T-helper 1 cell treated with Interleukin-12 subunit alpha and Interleukin-12 subunit beta and Interleukin-4 antibody, amounts not matched to agents 30 ng/mL and 1 ng/mL, for 36 hours (primary cell): Measurements from ENCODE around the gene GTF3C5. TPM values are rescaled to one million over a fixed set of nuclear protein-coding genes. Genes with fewer than 3 reads are reported as not detected.

ENCODE experiments used
- intact Hi-C: fragments of 100-400 bp; cut with micrococcal nuclease; formaldehyde crosslinking; loops from one replicate; pipeline ENCODE4 v1.15.1; 2024
- total RNA-seq: library from RNA; stranded (reverse); gene quantifications from 2 replicates; pipeline ENCODE4 v1.2.3, GENCODE V29; 2022

Gene GTF3C5
- total RNA-seq, 1 donor from 2014 or later = 70.8 TPM

DNA sequence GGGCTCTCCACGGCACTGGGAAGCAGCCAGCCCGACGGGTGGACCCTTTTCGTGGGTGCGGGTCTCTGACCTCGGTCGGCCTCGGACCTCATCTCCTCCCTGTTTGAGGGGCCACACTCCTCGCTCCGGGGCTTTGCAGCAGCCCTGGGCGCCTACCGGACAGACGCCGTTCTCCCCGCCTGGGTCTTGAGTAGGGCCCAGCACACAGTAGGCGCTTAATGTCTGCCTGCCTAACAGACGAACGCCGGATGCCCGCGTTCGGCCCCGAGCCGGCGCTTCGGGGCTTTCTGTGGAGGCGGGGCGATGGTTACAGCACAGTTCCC lies 842 bp upstream of the GTF3C5 start:
- intact Hi-C loops = loop anchor here (1.0 to 5.0 kb wide), 15 partner anchors 8 to 1038 kb away; partner anchors contain the start of genes AK8, BRD3, BRD3OS and CACFD1

GRCh38 chr9:133031130-133031422 lies 279 bp downstream of the GTF3C5 start:
- intact Hi-C loops = loop anchor here (2.0 to 5.0 kb wide), 6 partner anchors 71 to 679 kb away; partner anchors contain the start of genes AK8, GTF3C4, SETX and SPACA9

- intact Hi-C loops = loop anchor here (2.0 to 5.0 kb wide), 6 partner anchors 71 to 679 kb away; partner anchors contain the start of genes AK8, GTF3C4, SETX and SPACA9
Measured at GRCh38 chr9:133031496-133031911, 707 bp downstream of the GTF3C5 start.

- intact Hi-C loops = loop anchor here (5.0 kb wide), 3 partner anchors 70 to 680 kb away; partner anchors contain the start of genes SETX and TTF1
Measured at GRCh38 chr9:133032171-133032570, 1.4 kb downstream of the GTF3C5 start.

- intact Hi-C loops = no loop called here
Measured at GRCh38 chr9:133035669-133036068, 4.9 kb downstream of the GTF3C5 start.

DNA sequence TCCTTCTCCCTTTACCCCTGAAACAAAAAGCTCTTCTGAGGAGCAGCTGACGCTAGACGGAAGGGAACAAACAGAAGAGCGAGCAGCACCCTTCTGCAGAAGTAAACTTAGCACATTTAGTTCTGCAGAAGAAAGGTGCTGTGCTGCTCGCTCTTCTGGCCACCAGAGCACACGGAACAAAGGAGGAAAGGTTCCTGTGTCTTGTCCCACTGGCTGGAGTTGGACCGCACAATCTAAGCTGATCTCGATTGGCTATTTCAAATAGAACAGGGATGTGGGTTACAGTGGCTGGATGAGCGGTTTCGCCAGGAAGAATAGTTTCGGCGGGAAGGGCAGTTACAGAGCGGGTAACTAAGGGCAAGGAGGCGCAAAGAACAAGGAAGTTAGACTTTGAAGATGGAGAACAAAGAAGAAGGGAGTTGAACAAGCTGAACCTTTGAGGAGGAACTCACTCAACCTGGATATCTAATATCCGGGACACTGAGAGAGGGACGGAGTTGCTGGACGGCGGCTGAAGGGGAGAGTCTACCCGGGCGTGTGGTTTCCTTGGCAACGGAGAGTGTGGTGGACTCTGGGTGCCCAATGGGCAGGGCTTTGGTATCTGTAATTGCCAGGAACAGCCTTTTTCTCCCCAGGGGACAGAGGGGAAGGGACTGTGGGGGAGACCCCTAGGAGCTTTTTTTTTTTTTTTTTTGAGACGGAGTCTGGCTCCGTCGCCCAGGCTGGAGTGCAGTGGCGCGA lies 7.1 kb downstream of the GTF3C5 start:
- intact Hi-C loops = no loop called here

DNA sequence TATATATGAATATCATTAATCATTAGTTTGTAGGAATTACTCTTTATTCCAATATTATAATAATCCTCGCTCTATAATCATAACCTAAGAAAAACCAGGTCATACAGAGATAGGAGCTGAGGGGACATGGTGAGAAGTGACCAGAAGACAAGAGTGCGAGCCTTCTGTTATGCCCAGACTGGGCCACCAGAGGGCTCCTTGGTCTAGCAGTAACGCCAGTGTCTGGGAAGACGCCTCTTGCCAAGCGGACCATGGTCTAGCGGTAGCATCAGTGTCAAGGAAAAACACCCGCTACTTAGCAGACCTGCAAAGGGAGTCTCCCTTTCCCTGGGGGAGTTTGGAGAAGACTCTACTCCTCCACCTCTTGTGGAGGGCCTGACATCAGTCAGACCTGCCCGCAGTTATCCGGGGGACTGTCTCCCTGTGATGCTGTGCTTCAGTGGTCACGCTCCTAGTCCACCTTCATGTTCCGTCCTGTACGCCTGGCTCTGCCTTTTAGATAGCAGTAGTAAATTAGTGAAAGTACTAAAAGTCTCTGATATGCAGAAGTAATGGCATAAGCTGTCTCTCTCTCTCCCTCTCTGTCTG lies 10.2 kb downstream of the GTF3C5 start:
- intact Hi-C loops = loop anchor here (1.0 to 5.0 kb wide), 3 partner anchors 56 to 139 kb away; no protein-coding TSS in a partner anchor

DNA sequence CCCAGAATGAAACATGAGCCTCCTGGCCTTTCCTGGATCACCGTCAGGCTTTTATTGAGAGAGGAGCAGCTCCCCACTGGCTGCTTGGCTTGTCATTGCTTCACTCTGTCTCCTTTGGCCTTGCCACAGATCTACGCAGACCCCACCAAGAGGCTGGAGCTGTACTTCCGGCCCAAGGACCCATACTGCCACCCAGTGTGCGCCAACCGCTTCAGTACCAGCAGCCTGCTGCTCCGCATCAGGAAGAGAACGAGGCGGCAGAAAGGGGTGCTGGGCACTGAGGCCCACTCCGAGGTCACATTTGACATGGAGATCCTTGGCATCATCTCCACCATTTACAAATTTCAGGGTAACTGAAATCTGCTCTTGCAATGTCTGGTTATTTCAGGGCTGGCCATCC lies 11.2 kb downstream of the GTF3C5 start:
- intact Hi-C loops = loop anchor here (1.0 to 5.0 kb wide), 3 partner anchors 55 to 138 kb away; no protein-coding TSS in a partner anchor

DNA sequence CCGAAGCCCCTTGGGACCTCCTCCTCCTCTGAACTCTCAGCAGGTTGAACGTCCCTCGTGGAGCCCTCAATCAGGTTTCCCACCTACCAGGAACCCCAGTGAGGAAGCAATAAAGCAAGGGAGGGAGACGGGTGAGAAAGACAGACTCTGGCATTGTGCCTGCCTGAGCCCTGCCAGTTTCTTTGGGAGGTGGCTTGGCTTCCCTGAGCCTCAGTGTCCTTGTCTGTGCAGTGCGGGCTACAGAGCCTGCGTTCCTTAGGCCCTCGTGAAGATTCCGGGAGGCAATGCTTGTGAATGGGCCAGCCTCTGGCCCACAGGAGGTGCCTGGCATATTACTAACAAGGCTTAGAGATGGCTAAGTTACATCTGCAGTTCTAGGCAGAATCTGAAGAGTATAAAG lies 11.9 kb downstream of the GTF3C5 start:
- intact Hi-C loops = loop anchor here (5.0 kb wide), 1 partner anchor 55 kb away; no protein-coding TSS in a partner anchor

DNA sequence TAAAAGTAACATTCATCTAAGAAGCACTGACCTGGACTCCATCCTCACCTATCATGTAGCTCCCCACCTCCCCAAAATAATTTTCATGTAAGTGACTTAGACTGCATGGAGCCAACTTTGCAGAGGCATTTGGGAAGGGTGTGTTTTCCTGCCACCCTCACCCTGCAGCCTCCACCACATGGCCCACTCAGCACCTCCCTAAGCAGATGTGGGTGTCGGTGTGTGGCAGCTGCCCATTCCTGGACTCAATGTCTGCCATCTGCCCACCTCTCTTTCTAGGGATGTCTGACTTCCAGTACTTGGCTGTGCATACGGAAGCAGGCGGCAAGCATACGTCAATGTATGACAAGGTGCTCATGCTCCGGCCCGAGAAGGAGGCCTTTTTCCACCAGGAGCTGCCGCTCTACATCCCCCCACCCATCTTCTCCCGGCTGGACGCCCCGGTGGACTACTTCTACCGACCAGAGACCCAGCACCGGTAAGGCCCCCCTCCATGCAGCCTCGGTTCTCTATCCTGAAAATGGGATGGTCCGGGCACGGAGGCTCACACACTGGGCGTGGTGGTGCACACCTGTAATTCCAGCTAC lies 12.7 kb downstream of the GTF3C5 start:
- intact Hi-C loops = loop anchor here (5.0 kb wide), 1 partner anchor 54 kb away; no protein-coding TSS in a partner anchor

- intact Hi-C loops = loop anchor here (5.0 kb wide), 1 partner anchor 53 kb away; no protein-coding TSS in a partner anchor
Measured at GRCh38 chr9:133044125-133044524, 13.3 kb downstream of the GTF3C5 start.

GRCh38 chr9:133044661-133045060 lies 13.9 kb downstream of the GTF3C5 start:
- intact Hi-C loops = loop anchor here (5.0 kb wide), 1 partner anchor 53 kb away; no protein-coding TSS in a partner anchor

DNA sequence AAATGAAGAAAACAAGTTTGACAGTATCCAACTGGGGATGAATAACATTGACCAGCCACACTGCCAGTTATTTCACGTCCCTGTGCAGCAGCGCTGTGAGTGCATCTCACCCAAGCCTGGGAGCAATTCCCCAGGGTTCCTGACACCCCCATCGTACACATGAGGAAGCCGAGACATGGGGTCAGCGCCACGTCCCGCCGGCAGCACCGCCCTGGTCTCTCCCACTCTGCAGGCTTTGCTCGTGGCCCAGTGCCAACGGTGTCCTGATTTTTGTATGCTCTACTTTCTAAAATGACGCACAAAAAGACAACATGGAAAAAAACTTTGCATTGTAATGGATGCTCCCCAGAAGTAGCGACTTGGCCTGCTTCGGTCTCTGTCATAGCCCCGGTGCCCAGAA lies 14.3 kb downstream of the GTF3C5 start:
- intact Hi-C loops = no loop called here

- intact Hi-C loops = no loop called here
Measured at GRCh38 chr9:133046196-133046899, 15.6 kb downstream of the GTF3C5 start.

DNA sequence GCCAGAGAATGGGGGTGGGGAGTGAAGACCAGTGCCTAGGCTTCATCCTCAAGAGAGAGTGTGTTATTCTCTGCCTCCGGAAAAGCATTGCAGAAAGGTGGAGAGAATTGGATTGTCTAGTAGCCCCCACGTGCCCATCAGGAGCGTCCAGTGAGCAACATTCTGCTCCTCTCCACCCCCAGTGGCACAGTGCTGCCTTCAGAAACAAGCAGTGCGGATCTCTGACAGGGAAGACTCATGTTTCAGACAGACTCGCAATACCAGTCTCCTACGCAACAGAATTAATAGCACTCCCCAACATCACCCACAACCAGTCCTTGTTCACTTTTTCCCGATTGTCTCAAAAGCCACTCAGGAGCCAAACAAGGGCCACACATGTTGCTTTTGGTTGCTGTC lies 16.1 kb downstream of the GTF3C5 start:
- intact Hi-C loops = no loop called here

- intact Hi-C loops = loop anchor here (1.0 kb wide), 1 partner anchor 99 kb away; no protein-coding TSS in a partner anchor
Measured at GRCh38 chr9:133048595-133048994, 17.8 kb downstream of the GTF3C5 start.

- intact Hi-C loops = no loop called here
Measured at GRCh38 chr9:133049043-133049442, 18.2 kb downstream of the GTF3C5 start.

GRCh38 chr9:133050142-133050541 lies 19.3 kb downstream of the GTF3C5 start:
- intact Hi-C loops = no loop called here

DNA sequence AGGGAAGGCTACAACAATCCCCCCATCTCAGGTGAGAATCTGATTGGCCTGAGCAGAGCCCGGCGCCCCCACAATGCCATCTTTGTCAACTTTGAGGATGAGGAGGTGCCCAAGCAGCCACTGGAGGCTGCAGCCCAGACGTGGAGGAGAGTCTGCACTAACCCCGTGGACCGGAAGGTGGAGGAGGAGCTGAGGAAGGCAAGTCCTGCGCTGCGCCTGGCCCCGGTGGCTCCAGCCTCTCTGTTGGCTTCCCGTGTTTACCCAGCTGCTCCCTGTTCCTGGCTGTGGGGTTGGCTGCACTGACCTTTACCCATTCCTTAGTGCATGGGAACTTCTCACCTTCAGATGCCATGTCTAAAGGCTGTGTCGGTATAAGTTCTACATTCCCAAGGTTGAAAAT lies 20.0 kb downstream of the GTF3C5 start:
- intact Hi-C loops = no loop called here

DNA sequence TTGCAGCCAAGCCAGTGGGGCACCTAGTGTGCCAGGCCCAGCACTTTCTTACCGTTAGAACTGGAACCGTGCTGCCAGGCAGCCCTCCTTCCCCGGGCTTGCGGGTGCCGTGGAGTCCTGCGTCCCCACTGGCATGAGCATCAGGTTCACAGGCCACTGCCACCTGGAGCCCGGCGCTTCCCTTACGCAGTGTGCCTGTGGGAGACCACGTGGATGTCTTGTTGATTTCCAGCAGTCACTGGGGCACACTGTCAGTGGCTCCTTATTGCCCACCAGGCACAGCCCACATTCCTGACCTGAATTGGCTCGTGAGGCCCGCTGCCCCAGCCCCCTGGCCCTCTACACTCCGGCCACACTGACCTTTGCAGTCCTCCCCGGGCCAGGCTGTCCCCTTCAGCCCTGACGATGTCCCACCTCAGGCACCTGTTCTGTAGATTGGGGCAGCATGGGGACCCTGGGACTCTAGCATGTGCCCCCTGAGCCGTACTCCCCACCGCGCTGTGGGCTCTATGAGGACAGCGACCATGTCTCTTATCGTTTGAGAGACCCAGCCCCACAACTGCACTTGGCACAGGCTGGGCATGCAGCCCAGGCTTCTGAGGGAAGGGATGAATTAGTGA lies 20.6 kb downstream of the GTF3C5 start:
- intact Hi-C loops = no loop called here

GRCh38 chr9:133051966-133052539 lies 21.3 kb downstream of the GTF3C5 start:
- intact Hi-C loops = no loop called here
